HPDE6-E6E7 (cell line): ENCODE measurements around the gene MDH1.
"Not testable (repeated sequence)": the region's sequence is repeated elsewhere in the genome, so short reads cannot be mapped to it uniquely, and the experiment has no call there.

Source experiments
- DNase-seq: peaks from one replicate; pipeline ENCODE4 v3.0.0; 2011; ENCODE audit warnings: missing footprints; ENCODE audit errors: extremely low spot score

MDH1 gene

GRCh38 chr2:63588385-63589147 lies at the start of gene MDH1, which contains the start of gene WDPCP:
MDH1 (plus strand) TSS chr2:63588963; CDS start chr2:63589044, 81 bp downstream.
WDPCP (minus strand) TSS chr2:63588477; CDS start chr2:63588271, 206 bp downstream.
- DNase-seq = peak; percentile 89

GRCh38 chr2:63539416-63540162 lies 49.2 kb upstream of the MDH1 start:
- no peak for DNase-seq

GRCh38 chr2:63544017-63544627 lies 44.6 kb upstream of the MDH1 start:
- peak; percentile 7 for DNase-seq

GRCh38 chr2:63545023-63545422 lies 43.7 kb upstream of the MDH1 start:
- DNase-seq = no peak

- DNase-seq = no peak
Measured at GRCh38 chr2:63553049-63553448, 35.7 kb upstream of the MDH1 start.

- DNase-seq = no peak
Measured at GRCh38 chr2:63555299-63555698, 33.5 kb upstream of the MDH1 start.

- DNase-seq = no peak
Measured at GRCh38 chr2:63555931-63556330, 32.8 kb upstream of the MDH1 start.

GRCh38 chr2:63557819-63558218 lies 30.9 kb upstream of the MDH1 start:
- not testable (repeated sequence) for DNase-seq

GRCh38 chr2:63558922-63559321 lies 29.8 kb upstream of the MDH1 start:
- DNase-seq = not testable (repeated sequence)

- no peak for DNase-seq
Measured at GRCh38 chr2:63562751-63563150, 26.0 kb upstream of the MDH1 start.

GRCh38 chr2:63569740-63570139 lies 19.0 kb upstream of the MDH1 start:
- DNase-seq = no peak

- no peak for DNase-seq
Measured at GRCh38 chr2:63571291-63571690, 17.5 kb upstream of the MDH1 start.

- no peak for DNase-seq
Measured at GRCh38 chr2:63572001-63572400, 16.8 kb upstream of the MDH1 start.

- not testable (repeated sequence) for DNase-seq
Measured at GRCh38 chr2:63573026-63573425, 15.7 kb upstream of the MDH1 start.

GRCh38 chr2:63573726-63574345 lies 14.9 kb upstream of the MDH1 start:
- DNase-seq = not testable (repeated sequence)

- no peak for DNase-seq
Measured at GRCh38 chr2:63576546-63576945, 12.2 kb upstream of the MDH1 start.

GRCh38 chr2:63578767-63579166 lies 10.0 kb upstream of the MDH1 start:
- DNase-seq = no peak

GRCh38 chr2:63580651-63581297 lies 8.0 kb upstream of the MDH1 start:
- DNase-seq = no peak

GRCh38 chr2:63581298-63581961 lies 7.3 kb upstream of the MDH1 start:
- DNase-seq = no peak

GRCh38 chr2:63582873-63583272 lies 5.9 kb upstream of the MDH1 start:
- no peak for DNase-seq

GRCh38 chr2:63587814-63588384 lies 864 bp upstream of the MDH1 start:
- DNase-seq = peak; percentile 10
